Vagina (tissue), 2 donors: ENCODE data around the gene PPFIBP2. TPM values are rescaled to one million over a fixed set of nuclear protein-coding genes. Genes with fewer than 3 reads are reported as not detected.
"Not testable (repeated sequence)": the region's sequence is repeated elsewhere in the genome, so short reads cannot be mapped to it uniquely, and the experiment has no call there.

ENCODE experiments used
- DNase-seq, 2 donors: peaks; one replicate each; pipeline ENCODE4 v3.0.0-alpha.2; 2017; ENCODE audit errors: extremely low spot score in 2 of 2
- H3K27ac ChIP-seq: fragments of 200-600 bp; sonication (generic); one replicate; pipeline ENCODE4 v1.5.1; 2019
- H3K27me3 ChIP-seq: fragments of 200-600 bp; sonication (generic); one replicate; pipeline ENCODE4 v1.5.1; 2019
- H3K36me3 ChIP-seq, 2 donors: fragments of 200-600 bp; sonication (generic); one replicate each; pipeline ENCODE4 v1.5.1; 2017 to 2019
- H3K4me1 ChIP-seq: fragments of 200-600 bp; sonication (generic); one replicate; pipeline ENCODE4 v1.5.1; 2019
- H3K4me3 ChIP-seq, 2 donors: fragments of 200-600 bp; sonication (generic); 1 replicate in 1 of 2; 2 replicates in 1 of 2; pipeline ENCODE4 v1.5.1; 2016 to 2019
- H3K9me3 ChIP-seq: fragments of 200-600 bp; sonication (generic); one replicate; pipeline ENCODE4 v1.5.1; 2019
- POLR2A ChIP-seq, 2 donors: fragments of 450-650 bp; IDR thresholded peaks; one replicate each; pipeline ENCODE4 v1.6.1; 2017; ENCODE audit warnings: antibody characterized with exemption in 2 of 2, mild to moderate bottlenecking in 2 of 2, moderate library complexity in 2 of 2
- POLR2AphosphoS5 ChIP-seq, 2 donors: sonication (generic); formaldehyde crosslinking; IDR thresholded peaks; one replicate each; pipeline ENCODE4 v1.9.0; 2017; ENCODE audit warnings: antibody characterized with exemption in 2 of 2, mild to moderate bottlenecking in 2 of 2, low read depth in 1 of 2; ENCODE audit not compliant: insufficient read depth in 1 of 2
- intact Hi-C: fragments of 100-400 bp; cut with DNase I; formaldehyde crosslinking; loops from one replicate; pipeline ENCODE4 v1.15.1; 2023
- total RNA-seq: library from RNA; depleted of rRNA; stranded (reverse); fragments of >200 nt; gene quantifications from one replicate; pipeline ENCODE4 v1.2.3, GENCODE V29; 2016
- TF ChIP-seq, protein P1 (sequence below), 3 experiments: fragments of 450-650 bp in 2 of 3; fragments of 200-600 bp in 1 of 3; sonication (generic) in 1 of 3; IDR thresholded peaks; one replicate each; pipeline ENCODE4 v1.5.1; 2017 to 2019; ENCODE audit warnings: antibody characterized with exemption in 3 of 3, mild to moderate bottlenecking in 2 of 3, moderate library complexity in 2 of 3

PPFIBP2 gene
- total RNA-seq, 1 donor from 2014 or later, result 48.1 TPM

DNA sequence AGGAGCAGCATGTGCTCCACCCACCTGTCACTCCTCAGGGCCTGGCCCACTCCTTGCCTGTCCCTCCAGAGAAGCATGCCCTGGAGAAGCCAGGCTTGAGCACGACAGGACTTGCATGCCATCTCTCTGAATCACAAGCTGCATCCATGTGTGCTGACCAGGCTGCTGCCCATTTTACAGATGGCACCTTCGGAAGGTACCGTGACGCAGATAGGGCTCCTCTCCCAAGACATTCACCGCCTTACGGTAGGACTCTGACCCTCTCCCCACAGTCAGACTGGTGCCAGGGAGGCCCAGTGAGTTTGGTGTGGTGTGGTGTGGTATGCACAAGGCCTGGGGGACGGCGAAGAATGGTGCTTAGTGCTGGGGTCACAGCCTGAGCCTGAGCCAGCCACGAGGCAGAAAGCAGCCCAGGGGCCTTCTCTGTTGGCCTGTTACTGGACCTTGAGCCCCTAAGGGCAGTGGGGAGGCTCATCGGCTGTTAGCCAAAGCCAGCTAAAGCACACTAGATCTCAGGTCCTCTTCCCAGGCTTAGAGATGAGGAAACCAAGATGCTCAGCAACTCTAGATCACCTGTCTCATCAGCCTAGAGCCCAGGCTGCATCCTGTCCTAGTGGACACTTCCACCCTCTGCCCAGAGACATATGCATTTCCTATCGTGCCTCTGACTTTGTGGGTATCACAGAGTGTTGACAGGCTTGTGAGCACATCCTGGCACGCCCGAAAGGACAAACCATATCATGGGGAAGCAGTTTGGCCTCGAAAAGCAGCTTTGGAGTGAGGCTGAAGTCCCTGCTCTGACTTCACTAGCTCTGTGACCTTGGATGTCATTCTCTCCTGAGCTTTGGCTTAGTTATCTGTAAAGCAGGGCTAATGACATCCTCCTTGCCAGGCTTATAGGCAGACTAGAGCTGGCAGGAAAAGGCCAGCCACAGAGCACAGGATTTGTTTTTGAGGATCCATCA is 141.7 kb downstream of the PPFIBP2 start:
- no peaks in the 10 kb centered on the region for H3K4me1 ChIP-seq
- no peaks in the 10 kb centered on the region for H3K27me3 ChIP-seq
- intact Hi-C loops, result no loop called here
- no peak overlapping the region for H3K4me3 ChIP-seq
- TF ChIP-seq POLR2AphosphoS5 (IDR thresholded peaks at IDR 0.05; ENCODE audit: insufficient read depth in 1 of 2, low read depth in 1 of 2), result no peak
- TF ChIP-seq, protein P1, sequence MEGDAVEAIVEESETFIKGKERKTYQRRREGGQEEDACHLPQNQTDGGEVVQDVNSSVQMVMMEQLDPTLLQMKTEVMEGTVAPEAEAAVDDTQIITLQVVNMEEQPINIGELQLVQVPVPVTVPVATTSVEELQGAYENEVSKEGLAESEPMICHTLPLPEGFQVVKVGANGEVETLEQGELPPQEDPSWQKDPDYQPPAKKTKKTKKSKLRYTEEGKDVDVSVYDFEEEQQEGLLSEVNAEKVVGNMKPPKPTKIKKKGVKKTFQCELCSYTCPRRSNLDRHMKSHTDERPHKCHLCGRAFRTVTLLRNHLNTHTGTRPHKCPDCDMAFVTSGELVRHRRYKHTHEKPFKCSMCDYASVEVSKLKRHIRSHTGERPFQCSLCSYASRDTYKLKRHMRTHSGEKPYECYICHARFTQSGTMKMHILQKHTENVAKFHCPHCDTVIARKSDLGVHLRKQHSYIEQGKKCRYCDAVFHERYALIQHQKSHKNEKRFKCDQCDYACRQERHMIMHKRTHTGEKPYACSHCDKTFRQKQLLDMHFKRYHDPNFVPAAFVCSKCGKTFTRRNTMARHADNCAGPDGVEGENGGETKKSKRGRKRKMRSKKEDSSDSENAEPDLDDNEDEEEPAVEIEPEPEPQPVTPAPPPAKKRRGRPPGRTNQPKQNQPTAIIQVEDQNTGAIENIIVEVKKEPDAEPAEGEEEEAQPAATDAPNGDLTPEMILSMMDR (IDR thresholded peaks at IDR 0.05), result no peak
- TF ChIP-seq POLR2A (IDR thresholded peaks at IDR 0.05), result no peak
- peaks cover 0 to 39% of the 10 kb centered on the region in 2 donors for H3K36me3 ChIP-seq
- H3K9me3 ChIP-seq, result no peaks in the 10 kb centered on the region
- DNase-seq, result no peak
- H3K27ac ChIP-seq, result no peak overlapping the region

DNA sequence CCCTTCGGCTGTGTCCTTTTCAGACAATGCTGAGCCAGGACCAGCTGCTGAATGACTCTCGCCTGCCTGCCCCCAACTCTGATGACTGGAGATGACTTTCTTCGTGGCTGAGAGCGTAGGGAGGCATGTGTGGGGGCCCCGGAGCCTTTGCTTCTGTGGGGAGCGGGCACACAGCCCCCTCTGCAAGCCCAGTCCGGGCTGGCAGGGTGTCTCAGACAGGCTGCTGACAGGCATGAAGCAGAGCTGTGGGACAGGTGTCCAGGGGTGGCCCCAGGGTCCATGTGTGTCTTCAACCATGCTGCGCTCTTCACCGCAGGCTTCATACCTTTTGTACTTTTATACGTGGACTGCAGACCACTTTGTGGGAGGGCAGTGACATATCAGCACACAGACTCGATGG is 142.9 kb downstream of the PPFIBP2 start:
- Histone ChIP-seq H3K27ac (no peak overlapping the region), H3K27me3 (no peaks in the 10 kb centered on the region), H3K4me3 (no peak overlapping the region), H3K4me1 (no peaks in the 10 kb centered on the region), H3K36me3 (peaks cover 0 to 28% of the 10 kb centered on the region in 2 donors), H3K9me3 (no peaks in the 10 kb centered on the region)
- no peak for DNase-seq
- intact Hi-C loops, result no loop called here
- TF ChIP-seq, protein P1 (IDR thresholded peaks at IDR 0.05), result no peak
- TF ChIP-seq POLR2AphosphoS5 (IDR thresholded peaks at IDR 0.05; ENCODE audit: insufficient read depth in 1 of 2, low read depth in 1 of 2) (no peak), POLR2A (IDR thresholded peaks at IDR 0.05) (no peak)

DNA sequence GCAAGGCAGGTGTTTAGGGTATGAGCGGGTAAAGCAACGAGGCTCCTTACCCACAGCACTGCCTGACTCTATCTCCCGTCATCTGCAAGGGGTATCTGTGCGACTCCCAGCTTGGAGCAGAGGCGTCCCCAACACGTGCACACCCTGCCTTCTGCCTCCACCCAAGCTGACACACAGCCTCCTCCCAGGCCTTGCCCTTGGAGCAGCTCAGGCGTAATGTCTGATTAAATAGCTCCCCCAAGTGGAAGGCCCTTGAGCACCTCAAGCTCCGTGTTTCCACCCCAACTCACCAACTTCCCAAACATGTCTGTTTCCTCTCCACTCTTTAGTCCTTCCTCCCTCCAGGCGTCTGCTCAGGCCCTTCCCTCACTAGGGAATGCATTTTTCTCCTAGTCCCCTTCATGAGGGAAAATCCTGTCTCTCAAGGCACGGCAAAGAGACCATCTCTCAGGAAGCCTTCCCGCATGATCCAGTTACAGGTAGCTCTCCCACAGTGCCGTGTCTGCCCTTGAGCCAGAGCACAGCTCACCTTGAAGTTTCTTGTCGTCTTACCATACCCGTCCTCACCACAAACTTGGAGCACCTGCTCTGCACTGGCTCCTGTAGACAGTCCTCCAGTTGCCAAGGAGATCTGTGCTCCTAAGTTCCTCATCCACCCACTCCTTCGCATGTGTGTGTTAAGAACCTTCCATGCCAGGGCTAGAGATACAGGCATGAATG is 143.7 kb downstream of the PPFIBP2 start:
- TF ChIP-seq, protein P1 (IDR thresholded peaks at IDR 0.05), result peak; percentile 27 to 43 (median 41)
- TF ChIP-seq POLR2AphosphoS5 (IDR thresholded peaks at IDR 0.05; ENCODE audit: insufficient read depth in 1 of 2, low read depth in 1 of 2) (no peak), POLR2A (IDR thresholded peaks at IDR 0.05) (no peak)
- H3K27me3 ChIP-seq, result no peaks in the 10 kb centered on the region
- H3K36me3 ChIP-seq, result peaks cover 0 to 20% of the 10 kb centered on the region in 2 donors
- no peak overlapping the region for H3K4me3 ChIP-seq
- H3K4me1 ChIP-seq, result no peaks in the 10 kb centered on the region
- intact Hi-C loops, result no loop called here
- DNase-seq, result no peak
- H3K27ac ChIP-seq, result no peak overlapping the region
- H3K9me3 ChIP-seq, result no peaks in the 10 kb centered on the region

DNA sequence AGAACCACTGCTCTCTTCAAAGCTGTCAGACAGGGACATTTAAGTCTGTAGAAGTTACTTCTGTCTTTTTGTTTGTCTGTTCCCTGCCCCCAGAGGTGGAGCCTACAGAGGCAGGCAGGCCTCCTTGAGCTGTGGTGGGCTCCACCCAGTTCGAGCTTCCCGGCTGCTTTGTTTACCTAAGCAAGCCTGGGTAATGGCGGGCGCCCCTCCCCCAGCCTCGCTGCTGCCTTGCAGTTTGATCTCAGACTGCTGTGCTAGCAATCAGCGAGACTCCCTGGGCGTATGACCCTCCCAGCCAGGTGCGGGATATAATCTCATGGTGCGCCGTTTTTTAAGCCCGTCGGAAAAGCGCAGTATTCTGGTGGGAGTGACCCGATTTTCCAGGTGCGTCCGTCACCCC is 149.7 kb downstream of the PPFIBP2 start:
- H3K27me3 ChIP-seq, H3K4me1 ChIP-seq, H3K27ac ChIP-seq, H3K36me3 ChIP-seq, intact Hi-C loops, H3K9me3 ChIP-seq, DNase-seq, H3K4me3 ChIP-seq: not testable (repeated sequence)

DNA sequence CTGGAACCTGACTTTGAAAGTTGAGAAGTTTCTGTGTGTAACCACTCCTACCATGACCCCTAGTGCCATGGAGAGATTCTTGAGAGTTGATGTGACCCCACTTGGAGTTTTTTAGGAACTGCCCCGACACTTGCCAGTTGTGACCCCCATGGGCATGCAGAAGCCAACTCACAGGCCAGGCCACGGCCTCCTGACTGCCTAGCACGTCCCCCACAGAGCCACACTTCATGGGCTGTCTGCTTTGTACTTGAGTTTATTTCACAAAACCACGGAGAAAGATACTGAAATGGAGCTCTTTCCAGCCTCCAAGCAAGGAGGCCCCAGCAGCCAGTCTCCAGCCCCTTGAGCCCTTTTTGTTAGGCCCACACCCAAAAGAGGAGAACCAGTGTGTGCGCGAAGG is 151.1 kb downstream of the PPFIBP2 start:
- Histone ChIP-seq H3K27me3 (no peaks in the 10 kb centered on the region), H3K36me3 (peaks cover 0 to 7% of the 10 kb centered on the region in 2 donors), H3K9me3 (no peaks in the 10 kb centered on the region), H3K4me3 (no peak overlapping the region), H3K4me1 (no peaks in the 10 kb centered on the region), H3K27ac (no peak overlapping the region)
- no peak for DNase-seq
- TF ChIP-seq POLR2A (IDR thresholded peaks at IDR 0.05) (no peak), POLR2AphosphoS5 (IDR thresholded peaks at IDR 0.05; ENCODE audit: insufficient read depth in 1 of 2, low read depth in 1 of 2) (no peak)
- TF ChIP-seq, protein P1 (IDR thresholded peaks at IDR 0.05), result no peak
- intact Hi-C loops, result loop anchor here (5.0 kb wide), 1 partner anchor 93 kb away; no protein-coding TSS in a partner anchor
